GM21515 (cell line): ENCODE results near the gene ZCCHC7.

ENCODE experiments used
- ATAC-seq: cut with Tn5 transposase; IDR thresholded peaks from one replicate; pipeline ENCODE4 v1.9.1; 2021; ENCODE audit not compliant: unreplicated experiment

The ZCCHC7 gene

DNA sequence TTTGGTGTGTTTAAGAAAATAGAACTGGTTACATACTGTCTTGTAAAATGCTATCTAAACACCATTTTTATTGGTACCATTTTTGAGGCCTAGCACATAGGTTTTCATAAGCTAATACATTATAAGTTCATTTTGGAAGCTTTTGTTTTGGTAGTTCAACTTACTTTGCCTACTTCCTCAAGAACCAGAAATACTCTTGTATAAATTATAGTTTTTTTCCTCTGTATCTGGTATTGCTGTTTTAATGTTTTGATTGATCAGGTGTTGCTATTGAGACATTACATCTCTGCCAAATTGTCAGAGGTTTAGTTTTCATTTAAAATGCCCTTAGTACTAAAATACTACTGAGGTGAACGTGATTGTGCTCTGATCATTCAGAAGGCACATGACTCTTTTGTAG lies 211.5 kb downstream of the ZCCHC7 start:
- no peak for ATAC-seq

- ATAC-seq, result no peak
These were observed 212.2 kb downstream of the ZCCHC7 start for GRCh38 chr9:37332578-37332977.

GRCh38 chr9:37333288-37333687 lies 212.9 kb downstream of the ZCCHC7 start:
- no peak for ATAC-seq

DNA sequence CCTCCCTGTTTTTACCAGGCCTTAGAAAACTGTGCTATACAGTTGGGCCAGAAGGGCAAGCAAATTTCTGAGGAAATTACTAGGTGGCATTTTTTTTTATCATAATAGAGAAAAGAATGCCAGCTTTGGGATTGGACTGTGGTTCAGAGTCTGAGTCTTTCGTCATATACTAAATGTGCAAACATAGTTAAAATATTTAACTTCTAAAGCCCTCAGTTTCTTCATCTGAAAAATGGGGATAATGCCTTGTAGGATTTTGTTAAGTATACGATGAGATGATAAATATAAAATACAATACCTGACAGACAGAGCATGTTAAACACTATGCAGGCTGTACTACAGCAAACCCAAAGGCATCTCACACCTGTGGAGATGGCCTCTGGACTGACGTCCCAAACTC lies 214.9 kb downstream of the ZCCHC7 start:
- no peak for ATAC-seq

GRCh38 chr9:37336150-37336549 lies 215.8 kb downstream of the ZCCHC7 start:
- no peak for ATAC-seq

- ATAC-seq, result no peak
These were observed 217.0 kb downstream of the ZCCHC7 start for GRCh38 chr9:37337301-37337890.

DNA sequence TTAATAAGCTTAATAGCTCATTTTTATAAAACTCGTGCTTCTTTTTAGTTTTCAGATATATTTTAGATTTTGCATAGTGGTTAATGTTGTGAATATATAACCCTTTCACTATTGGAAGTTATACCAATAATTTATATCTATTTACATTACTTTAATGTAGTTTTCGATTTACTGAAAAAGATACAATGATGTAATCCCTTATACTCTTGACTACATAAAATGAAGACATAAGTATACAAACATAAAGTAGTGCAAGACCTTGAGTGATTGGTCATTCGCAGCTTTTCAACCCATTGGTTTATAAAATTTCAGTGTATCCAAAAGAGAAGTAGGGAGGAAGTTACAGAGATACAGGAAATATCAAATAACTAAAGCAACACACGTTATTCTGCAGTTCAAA lies 217.8 kb downstream of the ZCCHC7 start:
- ATAC-seq, result no peak

- ATAC-seq, result no peak
These were observed 219.5 kb downstream of the ZCCHC7 start for GRCh38 chr9:37339923-37340322.

DNA sequence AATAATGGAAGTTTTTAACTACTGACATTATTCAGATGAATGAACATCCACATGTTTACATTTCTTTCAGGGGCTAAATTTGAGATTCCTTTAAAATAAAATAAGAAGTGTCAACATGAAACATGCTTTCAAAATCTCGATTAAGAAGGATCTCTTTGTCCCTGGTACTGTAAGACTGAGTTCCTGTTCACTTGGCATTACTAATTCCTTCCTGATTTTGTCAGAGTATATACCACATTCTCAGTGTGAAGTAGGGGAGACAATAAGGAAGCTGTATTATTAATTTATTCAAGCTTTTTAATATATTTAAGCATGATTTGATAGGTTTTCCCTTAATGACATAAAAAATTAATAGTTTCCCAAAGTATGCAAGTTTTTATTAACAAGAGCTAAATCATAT lies 220.6 kb downstream of the ZCCHC7 start:
- ATAC-seq, result no peak

DNA sequence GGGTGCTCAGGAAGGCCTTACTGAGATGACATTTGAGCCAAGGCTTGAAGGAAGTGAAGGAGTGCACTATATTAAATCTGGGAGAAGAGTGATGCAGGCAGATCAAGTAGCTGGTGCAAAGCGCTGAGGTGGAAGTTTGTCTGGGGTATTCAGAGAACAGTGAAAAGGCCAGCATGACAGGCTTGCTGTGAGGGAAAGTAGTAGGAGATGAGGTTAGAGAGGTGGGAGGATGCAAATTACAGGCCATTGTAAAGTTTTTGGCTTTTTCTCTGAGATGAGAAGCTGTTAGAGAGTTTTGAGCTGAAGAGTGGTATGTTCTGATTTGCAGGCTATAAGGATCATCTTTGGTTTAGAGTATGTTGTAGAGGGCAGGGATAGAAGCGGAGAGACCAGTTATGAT lies 221.3 kb downstream of the ZCCHC7 start:
- no peak for ATAC-seq

- no peak for ATAC-seq
These were observed 222.1 kb downstream of the ZCCHC7 start for GRCh38 chr9:37342493-37342892.

GRCh38 chr9:37342895-37343294 lies 222.5 kb downstream of the ZCCHC7 start:
- ATAC-seq, result no peak

GRCh38 chr9:37343724-37344123 lies 223.3 kb downstream of the ZCCHC7 start:
- no peak for ATAC-seq

DNA sequence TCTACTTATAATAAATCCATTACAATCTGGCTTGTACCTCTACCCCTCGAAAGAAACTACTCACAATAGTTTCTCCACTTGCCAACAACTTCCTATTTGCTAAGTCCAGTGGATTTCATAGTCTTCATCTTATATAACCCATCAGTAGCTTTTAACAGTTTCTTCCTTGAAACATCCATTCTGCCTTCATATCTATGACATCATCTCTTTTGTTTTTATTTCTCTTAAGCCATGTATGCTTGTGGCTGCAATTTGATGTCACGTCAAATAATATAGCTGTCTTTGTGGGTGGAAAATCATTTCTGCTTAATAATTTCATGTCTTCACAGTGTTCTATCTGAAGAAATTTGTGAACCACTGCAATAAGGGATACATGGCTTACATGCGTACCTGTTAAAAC lies 224.7 kb downstream of the ZCCHC7 start:
- no peak for ATAC-seq

DNA sequence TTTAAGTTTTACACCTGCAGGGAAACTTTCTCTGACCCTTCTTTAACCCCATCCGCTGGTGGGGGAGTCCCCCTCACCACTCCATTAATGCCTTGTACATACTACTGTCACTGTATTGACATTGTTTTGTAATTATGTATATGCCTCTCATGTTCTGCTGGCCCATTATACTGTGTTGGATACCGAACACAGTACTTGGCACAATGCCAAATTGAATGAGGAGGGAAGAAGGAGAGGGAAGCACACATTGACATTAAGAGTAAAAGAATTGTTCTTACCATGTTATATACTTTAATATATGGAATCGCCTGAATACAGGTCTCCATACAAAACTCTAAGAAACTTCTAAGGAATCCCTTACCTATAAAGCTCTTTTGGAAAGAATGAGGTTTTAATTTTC lies 228.5 kb downstream of the ZCCHC7 start:
- no peak for ATAC-seq

DNA sequence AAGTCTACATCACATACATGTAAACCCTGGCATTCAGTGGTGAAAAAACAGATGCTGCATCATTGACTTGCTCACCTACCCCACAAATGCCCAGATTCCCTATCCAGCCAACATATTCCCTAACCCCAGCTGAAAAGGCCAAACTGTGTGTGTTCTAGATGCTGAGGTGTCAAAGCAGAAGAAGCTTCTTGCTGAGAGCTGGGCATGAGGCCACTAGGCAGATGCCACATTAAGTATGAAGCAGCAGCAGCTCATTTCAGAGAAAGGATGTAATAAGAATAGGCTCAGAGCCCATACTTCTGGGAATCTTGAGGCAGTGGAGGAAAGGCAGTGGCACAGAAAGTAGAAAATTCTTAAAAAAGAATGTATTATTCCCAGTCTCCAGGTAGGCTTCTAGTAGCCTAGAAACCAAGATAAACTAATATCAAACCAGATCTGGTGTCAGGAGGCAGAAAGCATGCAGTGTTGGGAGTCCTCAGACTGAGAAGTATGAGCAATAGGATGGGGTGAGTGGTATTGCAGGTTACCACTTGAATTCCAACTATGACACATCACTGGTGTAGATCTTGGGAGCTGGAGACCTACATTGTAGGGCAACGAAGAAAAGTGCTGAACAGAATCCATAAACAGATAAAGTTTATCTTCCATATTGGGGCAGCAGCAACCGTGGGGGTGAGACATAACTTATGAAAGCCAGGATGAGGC lies 230.3 kb downstream of the ZCCHC7 start:
- ATAC-seq, result no peak

DNA sequence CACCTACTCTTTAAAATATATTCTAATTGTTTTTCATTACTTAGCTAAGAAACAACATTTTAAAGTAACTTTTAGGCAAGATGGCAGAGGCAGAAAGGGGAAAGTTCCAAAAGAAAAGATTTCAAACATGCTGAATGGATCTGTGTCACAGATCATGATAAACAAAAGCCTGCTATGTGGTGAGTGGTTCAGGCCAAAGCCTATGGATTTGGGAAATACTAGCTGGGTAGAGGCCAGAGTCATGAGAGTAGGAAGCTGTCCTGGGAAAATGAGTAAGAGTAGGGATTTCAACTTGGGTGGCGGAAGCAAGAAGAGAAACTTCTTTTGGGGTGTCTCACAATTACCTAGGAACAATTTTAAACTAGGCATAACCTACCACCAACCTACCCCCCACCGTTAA lies 233.4 kb downstream of the ZCCHC7 start:
- ATAC-seq, result no peak

DNA sequence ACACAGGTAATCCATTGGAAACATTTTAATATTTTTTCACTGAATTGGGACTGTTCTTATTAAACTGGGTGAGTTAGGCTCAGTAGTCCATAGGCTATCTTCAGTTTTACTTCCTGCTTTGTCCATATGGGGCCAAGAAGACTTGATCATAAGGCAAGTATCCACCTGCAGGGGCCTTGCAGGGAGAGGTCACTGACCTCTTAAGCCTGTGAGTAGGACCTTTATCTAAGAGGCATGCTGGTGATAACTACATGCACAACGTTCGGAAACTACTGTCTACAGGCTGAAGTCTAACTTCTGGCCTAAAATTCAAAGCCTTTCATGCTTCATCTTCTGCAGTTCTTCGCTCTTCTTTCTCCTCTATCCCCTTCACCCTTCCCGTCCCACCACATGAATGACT lies 242.1 kb downstream of the ZCCHC7 start:
- ATAC-seq, result no peak

GRCh38 chr9:37363124-37363523 lies 242.8 kb downstream of the ZCCHC7 start:
- no peak for ATAC-seq

GRCh38 chr9:37364136-37364535 lies 243.8 kb downstream of the ZCCHC7 start:
- no peak for ATAC-seq

DNA sequence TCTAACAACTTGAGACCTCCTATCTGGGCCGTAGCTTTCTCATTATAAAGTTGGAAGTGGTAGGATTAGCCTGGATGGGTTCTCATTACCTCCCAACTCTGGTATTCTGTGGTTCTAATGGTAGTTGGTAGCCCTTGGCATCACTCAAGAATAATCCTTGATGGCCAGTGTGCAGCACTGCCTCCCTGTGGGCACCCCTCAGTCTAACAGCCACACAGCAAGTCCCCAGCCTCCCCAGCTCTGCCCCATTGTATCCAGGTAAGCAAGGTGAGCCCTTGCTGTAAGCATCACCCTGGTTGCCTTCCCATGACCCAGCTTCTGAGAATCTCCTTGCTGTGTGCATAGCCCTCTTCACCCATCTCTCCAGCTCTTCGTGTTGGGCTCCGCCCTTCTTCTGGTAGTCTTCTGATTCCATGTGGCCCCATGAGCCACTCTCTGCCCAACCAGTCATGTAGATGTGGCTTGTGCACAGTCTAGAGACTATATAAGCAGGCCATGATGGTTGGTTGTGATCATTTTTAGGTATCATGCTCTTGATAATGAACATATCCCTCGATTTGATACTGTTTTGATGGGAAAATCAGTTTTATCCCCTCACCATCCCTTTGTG lies 244.5 kb downstream of the ZCCHC7 start:
- ATAC-seq, result no peak

- no peak for ATAC-seq
These were observed 249.3 kb downstream of the ZCCHC7 start for GRCh38 chr9:37369671-37370070.

DNA sequence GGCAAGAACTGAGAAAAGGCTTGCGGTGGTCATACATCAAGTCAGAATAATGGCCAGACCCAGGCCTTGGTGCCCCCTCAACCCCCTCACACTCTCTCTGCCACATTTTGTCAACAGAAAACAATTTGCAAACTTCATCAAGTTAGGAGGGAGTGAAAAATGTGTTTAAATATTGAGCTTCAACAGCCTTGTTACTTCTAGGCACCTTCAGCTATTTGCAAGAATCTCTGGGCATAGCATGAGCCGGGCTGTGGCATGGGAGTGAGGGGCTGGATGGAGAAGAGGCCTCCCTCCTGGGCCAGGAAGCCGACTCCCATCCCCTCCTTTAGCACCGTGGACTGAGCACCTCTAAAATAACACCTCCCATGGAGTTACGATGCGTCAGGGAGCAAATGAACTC lies 249.9 kb downstream of the ZCCHC7 start:
- ATAC-seq, result no peak
